Gastroesophageal sphincter (tissue), 3 donors: ENCODE results near the gene SBK1.
"Not testable (repeated sequence)": the region's sequence is repeated elsewhere in the genome, so short reads cannot be mapped to it uniquely, and the experiment has no call there.

Experiments used
- POLR2A ChIP-seq, 2 donors: fragments of 450-650 bp; IDR thresholded peaks; one replicate each; pipeline ENCODE4 v1.6.1; 2017; ENCODE audit warnings: antibody characterized with exemption in 2 of 2, mild to moderate bottlenecking in 2 of 2, moderate library complexity in 1 of 2
- TF ChIP-seq, protein P1 (sequence below), 4 experiments: fragments of 200-600 bp in 2 of 4; fragments of 450-650 bp in 2 of 4; sonication (generic) in 1 of 4; IDR thresholded peaks; one replicate each; pipeline ENCODE4 v1.5.1; 2017 to 2019; ENCODE audit warnings: antibody characterized with exemption in 4 of 4, mild to moderate bottlenecking in 2 of 4, moderate library complexity in 2 of 4

DNA sequence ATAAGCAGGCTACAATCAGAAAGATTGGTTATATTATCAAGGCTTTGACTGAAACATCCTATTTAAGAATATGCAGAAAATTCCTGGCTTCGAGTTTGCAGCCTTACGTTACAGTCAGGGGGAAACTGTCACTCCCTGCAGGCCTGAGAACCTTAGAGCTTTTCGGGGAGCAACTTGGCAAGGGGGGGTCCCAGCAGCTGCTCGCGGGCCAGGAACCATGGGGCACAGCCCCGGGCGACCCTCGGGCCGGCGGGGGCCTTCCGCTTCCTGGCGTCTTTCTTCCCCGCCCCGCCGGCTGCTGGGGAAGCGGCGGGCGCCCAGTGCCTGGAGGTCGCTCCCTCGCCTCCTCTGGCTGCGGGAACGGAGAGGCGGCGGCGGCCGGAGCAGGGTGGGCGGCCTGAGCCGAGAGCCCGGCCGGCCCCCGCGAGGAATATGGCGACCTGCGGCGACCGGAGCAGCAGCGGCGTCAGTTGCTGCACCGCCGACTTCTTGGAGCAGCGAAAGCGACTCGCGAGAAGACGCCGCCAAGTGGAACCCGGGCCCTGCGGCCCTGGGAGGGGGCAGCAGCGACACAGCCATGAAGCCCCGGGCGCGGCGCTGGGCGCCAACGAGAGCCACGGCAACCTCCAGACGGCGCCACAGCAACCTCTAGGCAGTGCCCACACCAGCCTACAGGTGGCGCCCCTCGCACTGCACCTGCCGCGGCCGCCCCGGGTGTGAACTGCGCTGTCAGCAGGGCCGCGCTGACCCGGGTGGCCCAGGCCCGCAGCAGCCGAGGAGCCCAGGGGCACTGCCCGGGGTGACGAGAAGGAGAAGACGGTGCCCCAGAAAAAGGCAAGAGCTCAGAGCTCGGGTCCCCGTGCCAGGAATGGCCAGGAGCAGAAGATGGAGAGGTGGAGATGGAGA lies 72.2 kb downstream of the SBK1 start:
- TF ChIP-seq, protein P1, sequence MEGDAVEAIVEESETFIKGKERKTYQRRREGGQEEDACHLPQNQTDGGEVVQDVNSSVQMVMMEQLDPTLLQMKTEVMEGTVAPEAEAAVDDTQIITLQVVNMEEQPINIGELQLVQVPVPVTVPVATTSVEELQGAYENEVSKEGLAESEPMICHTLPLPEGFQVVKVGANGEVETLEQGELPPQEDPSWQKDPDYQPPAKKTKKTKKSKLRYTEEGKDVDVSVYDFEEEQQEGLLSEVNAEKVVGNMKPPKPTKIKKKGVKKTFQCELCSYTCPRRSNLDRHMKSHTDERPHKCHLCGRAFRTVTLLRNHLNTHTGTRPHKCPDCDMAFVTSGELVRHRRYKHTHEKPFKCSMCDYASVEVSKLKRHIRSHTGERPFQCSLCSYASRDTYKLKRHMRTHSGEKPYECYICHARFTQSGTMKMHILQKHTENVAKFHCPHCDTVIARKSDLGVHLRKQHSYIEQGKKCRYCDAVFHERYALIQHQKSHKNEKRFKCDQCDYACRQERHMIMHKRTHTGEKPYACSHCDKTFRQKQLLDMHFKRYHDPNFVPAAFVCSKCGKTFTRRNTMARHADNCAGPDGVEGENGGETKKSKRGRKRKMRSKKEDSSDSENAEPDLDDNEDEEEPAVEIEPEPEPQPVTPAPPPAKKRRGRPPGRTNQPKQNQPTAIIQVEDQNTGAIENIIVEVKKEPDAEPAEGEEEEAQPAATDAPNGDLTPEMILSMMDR (IDR thresholded peaks at IDR 0.05), result not testable (repeated sequence)
- TF ChIP-seq POLR2A (IDR thresholded peaks at IDR 0.05), result not testable (repeated sequence)
